ENCODE measurements around the gene MAP3K9. TPM values are rescaled to one million over a fixed set of nuclear protein-coding genes. Genes with fewer than 3 reads are reported as not detected.

MAP3K9 gene
- total RNA-seq, 1 experiment from 2014 or later, result 28.0 TPM

- Mint-ChIP-seq H3K27ac (no peak overlapping the region), H3K36me3 (no peaks in the 10 kb centered on the region), H3K4me3 (no peak overlapping the region), H3K4me1 (peaks cover 48% of the 10 kb centered on the region), H3K27me3 (ENCODE audit: low read depth) (no peaks in the 10 kb centered on the region), H3K9me3 (no peaks in the 10 kb centered on the region)
- DNase-seq (ENCODE audit: low spot score) (peak; percentile 32), ATAC-seq (peak; percentile 98)
- ChIA-PET POLR2A (interaction anchor here (0.9 kb wide), 1 partner anchor 24 kb away, joined by 3 read pairs; no protein-coding TSS in a partner anchor), CTCF (interaction anchor here (1.0 to 1.6 kb wide), 2 partner anchors 23 to 28 kb away, joined by 3 to 8 read pairs; no protein-coding TSS in a partner anchor)
- TF ChIP-seq OVOL2 (CRISPR knock-in tag; IDR thresholded peaks at IDR 0.05; ENCODE audit: borderline replicate concordance), result no peak
- TF ChIP-seq ETV6 (CRISPR knock-in tag; IDR thresholded peaks at IDR 0.05), result no peak
- no peak for TF ChIP-seq HMGXB4 (CRISPR knock-in tag; IDR thresholded peaks at IDR 0.05)
- TF ChIP-seq GRHL2 (CRISPR knock-in tag; IDR thresholded peaks at IDR 0.05; ENCODE audit: insufficient replicate concordance, severe bottlenecking), result no peak
- no peak for TF ChIP-seq TP53 (CRISPR knock-in tag; IDR thresholded peaks at IDR 0.05)
- TF ChIP-seq ZBTB21 (CRISPR knock-in tag; IDR thresholded peaks at IDR 0.05; ENCODE audit: borderline replicate concordance), result no peak
- no peak for TF ChIP-seq AR (CRISPR knock-in tag; IDR thresholded peaks at IDR 0.05)
- no peak for TF ChIP-seq JUN (CRISPR knock-in tag; IDR thresholded peaks at IDR 0.05)
- TF ChIP-seq ZNF416 (CRISPR knock-in tag; IDR thresholded peaks at IDR 0.05), result no peak
Measured at GRCh38 chr14:70685474-70686197, 123.7 kb downstream of the MAP3K9 start.

- TF ChIP-seq FOXJ3 (CRISPR knock-in tag; IDR thresholded peaks at IDR 0.05; ENCODE audit: borderline replicate concordance) (no peak), CREB1 (CRISPR knock-in tag; IDR thresholded peaks at IDR 0.05) (no peak)
- no peaks in the 10 kb centered on the region for H3K9me3 Mint-ChIP-seq
- peaks cover 38% of the 10 kb centered on the region for H3K4me1 Mint-ChIP-seq
- POLR2A ChIA-PET, result no interaction called here
- no peaks in the 10 kb centered on the region for H3K27me3 Mint-ChIP-seq (ENCODE audit: low read depth)
- DNase-seq (ENCODE audit: low spot score) (no peak), ATAC-seq (no peak)
- no peaks in the 10 kb centered on the region for H3K36me3 Mint-ChIP-seq
- CTCF ChIA-PET, result interaction anchor here (2.1 kb wide), 1 partner anchor 29 kb away, joined by 9 read pairs; no protein-coding TSS in a partner anchor
- H3K4me3 Mint-ChIP-seq, result no peak overlapping the region
- H3K27ac Mint-ChIP-seq, result no peak overlapping the region
Measured at GRCh38 chr14:70683983-70684382, 125.3 kb downstream of the MAP3K9 start.

GRCh38 chr14:70680748-70681147 is 128.6 kb downstream of the MAP3K9 start:
- Mint-ChIP-seq H3K27me3 (ENCODE audit: low read depth) (no peaks in the 10 kb centered on the region), H3K4me3 (no peak overlapping the region), H3K9me3 (no peaks in the 10 kb centered on the region), H3K4me1 (peaks cover 22% of the 10 kb centered on the region), H3K27ac (no peak overlapping the region), H3K36me3 (peaks cover 2% of the 10 kb centered on the region)
- TF ChIP-seq IRF1 (CRISPR knock-in tag; IDR thresholded peaks at IDR 0.05), result no peak
- no peak for TF ChIP-seq TCF7 (CRISPR knock-in tag; IDR thresholded peaks at IDR 0.05; ENCODE audit: low read depth)
- no peak for TF ChIP-seq ERG (CRISPR knock-in tag; IDR thresholded peaks at IDR 0.05)
- no peak for DNase-seq (ENCODE audit: low spot score)
- no peak for ATAC-seq
- CTCF ChIA-PET, result no interaction called here
- POLR2A ChIA-PET, result no interaction called here

Data from WTC11 (cell line).